Right lobe of liver (tissue), 4 donors: Measurements from ENCODE around the gene FCGBP.
"Not testable (repeated sequence)": the region's sequence is repeated elsewhere in the genome, so short reads cannot be mapped to it uniquely, and the experiment has no call there.

Experiments used
- CTCF ChIP-seq, 4 donors: fragments of 200-600 bp in 3 of 4; fragments of 450-650 bp in 1 of 4; IDR thresholded peaks; one replicate each; pipeline versions ENCODE4 v1.5.1 to v1.8.0; 2016 to 2022; ENCODE audit warnings: antibody characterized with exemption in 4 of 4, mild to moderate bottlenecking in 2 of 4
- POLR2A ChIP-seq: fragments of 450-650 bp; IDR thresholded peaks from one replicate; pipeline ENCODE4 v1.6.1; 2017; ENCODE audit warnings: antibody characterized with exemption, mild to moderate bottlenecking
- donor health status: DM: no; HTN: no; CAD: no.
- donor health status: DM: no; HTN: no; CAD: no.
- donor health status: DM: no; HTN: yes; CAD: no.

GRCh38 chr19:39895096-39895495, 39.3 kb downstream of the FCGBP start:
- not testable (repeated sequence) for TF ChIP-seq CTCF (IDR thresholded peaks at IDR 0.05); POLR2A
